ENCODE data around the gene ADAM19. TPM values are rescaled to one million over a fixed set of nuclear protein-coding genes. Genes with fewer than 3 reads are reported as not detected.

Gene ADAM19
- polyA plus RNA-seq, 2 donors: 2.1 to 2.3 TPM

DNA sequence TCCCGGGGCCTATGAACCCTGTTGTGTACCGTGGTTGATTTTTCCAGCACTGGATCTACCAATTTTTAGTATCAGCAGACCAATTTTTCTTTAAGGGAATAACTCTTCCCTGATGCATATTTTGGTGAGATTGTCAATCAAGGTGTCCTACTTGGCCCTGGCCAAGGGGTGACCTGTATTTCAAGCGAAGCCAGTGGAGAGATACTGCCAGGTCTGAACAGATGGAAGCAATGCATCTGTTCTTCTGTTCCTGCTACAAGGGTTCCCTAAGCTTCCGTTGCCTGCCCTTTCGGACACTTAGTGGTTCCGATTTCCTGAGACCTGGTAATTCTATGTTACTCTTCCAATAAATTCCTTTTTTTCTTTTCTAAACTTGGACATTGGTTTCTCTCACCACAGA is 37.3 kb downstream of the ADAM19 start:
- 86 to 94% methylated on average over 6 of the region's 6 CpGs for WGBS, 2 donors
- H3K27me3 ChIP-seq (ENCODE audit: control insufficient read depth in 1 of 2, insufficient read depth in 2 of 2, low read length in 2 of 2): no peaks in the 10 kb centered on the region
- H3K9me3 ChIP-seq (ENCODE audit: control insufficient read depth in 2 of 2, insufficient read depth in 1 of 2, low read depth in 1 of 2, low read length in 1 of 2): no peaks in the 10 kb centered on the region
- peaks cover 0 to 2% of the 10 kb centered on the region in 2 donors for H3K4me1 ChIP-seq (ENCODE audit: control insufficient read depth in 2 of 2, insufficient read depth in 2 of 2, low read length in 1 of 2)
- H3K4me3 ChIP-seq (ENCODE audit: low read depth in 1 of 2, low read length in 2 of 2): no peak overlapping the region
- H3K27ac ChIP-seq (ENCODE audit: low read depth in 2 of 2, low read length in 1 of 2): no peak overlapping the region
- H3K36me3 ChIP-seq (ENCODE audit: control insufficient read depth in 2 of 2, insufficient read depth in 2 of 2, low read length in 1 of 2): peaks cover 0 to 4% of the 10 kb centered on the region in 2 donors

DNA sequence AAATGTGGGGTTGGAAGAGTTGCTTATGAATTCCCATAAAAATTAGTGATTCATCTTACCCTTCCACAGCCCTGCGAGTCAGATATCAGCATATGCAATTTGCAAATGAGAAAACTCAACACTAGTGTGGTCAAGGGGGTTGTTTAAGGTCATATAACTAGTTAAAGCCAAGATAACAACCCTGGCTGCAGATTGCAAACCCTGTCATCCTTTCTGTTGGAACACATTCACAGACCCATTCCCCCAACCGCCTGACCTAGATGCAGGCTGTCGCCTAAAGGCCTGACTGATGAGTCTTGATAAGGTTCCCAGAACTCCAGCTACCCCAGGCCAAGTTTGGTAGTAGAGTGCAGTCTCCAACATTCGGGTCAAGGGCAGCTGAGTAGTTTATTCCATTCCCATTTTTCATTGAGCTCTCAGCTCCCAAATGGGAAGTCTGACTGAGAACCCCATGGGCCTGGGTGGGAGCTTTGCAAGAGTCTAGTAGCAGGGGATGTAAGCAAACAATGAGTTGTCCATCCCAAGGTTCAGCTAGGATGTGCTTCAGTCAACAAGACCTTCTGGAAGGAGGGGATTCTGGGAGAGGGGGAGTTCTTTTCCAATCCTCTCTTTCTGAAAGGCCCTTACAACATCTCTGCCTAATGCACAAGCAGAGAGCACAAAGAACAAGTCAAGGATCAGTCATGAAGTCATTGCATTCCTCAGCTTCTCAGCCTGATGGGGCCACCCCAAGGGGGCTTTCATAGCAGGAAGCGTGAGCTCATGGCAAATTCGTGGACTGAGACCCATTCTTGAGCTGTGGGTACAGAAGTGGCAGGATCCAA is 40.3 kb downstream of the ADAM19 start:
- H3K27ac ChIP-seq (ENCODE audit: low read depth in 2 of 2, low read length in 1 of 2): peak overlapping the region; percentile 45 to 50
- H3K27me3 ChIP-seq (ENCODE audit: control insufficient read depth in 1 of 2, insufficient read depth in 2 of 2, low read length in 2 of 2): no peaks in the 10 kb centered on the region
- H3K9me3 ChIP-seq (ENCODE audit: control insufficient read depth in 2 of 2, insufficient read depth in 1 of 2, low read depth in 1 of 2, low read length in 1 of 2): no peaks in the 10 kb centered on the region
- WGBS, 2 donors: 55 to 63% methylated on average over 6 of the region's 6 CpGs
- no peak overlapping the region for H3K4me3 ChIP-seq (ENCODE audit: low read depth in 1 of 2, low read length in 2 of 2)
- peaks cover 0 to 8% of the 10 kb centered on the region in 2 donors for H3K4me1 ChIP-seq (ENCODE audit: control insufficient read depth in 2 of 2, insufficient read depth in 2 of 2, low read length in 1 of 2)
- H3K36me3 ChIP-seq (ENCODE audit: control insufficient read depth in 2 of 2, insufficient read depth in 2 of 2, low read length in 1 of 2): peaks cover 0 to 4% of the 10 kb centered on the region in 2 donors

DNA sequence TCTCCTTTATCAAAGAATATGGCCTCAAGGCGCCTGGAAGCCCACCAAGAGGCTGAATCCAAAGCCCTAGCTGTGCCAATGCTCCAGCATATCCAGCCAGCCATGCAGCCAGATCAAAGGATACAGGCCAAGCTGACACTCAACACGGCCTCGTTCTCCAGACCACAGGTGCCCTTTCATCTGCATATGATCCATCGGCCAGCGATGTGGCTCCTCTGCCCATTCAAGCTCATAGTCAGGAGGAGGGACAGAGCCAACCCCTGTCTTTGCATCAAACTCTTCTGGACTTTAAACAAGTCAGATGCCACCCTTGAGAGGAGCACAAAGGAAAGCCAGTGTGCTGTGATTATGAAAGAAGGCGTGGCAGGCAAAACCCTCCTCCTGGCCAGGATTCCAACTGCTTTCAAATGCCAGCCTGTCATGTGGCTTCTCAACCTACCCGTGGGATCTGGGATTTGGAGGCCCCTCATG is 42.5 kb downstream of the ADAM19 start:
- Histone ChIP-seq H3K4me3 (ENCODE audit: low read depth in 1 of 2, low read length in 2 of 2) (no peak overlapping the region), H3K4me1 (ENCODE audit: control insufficient read depth in 2 of 2, insufficient read depth in 2 of 2, low read length in 1 of 2) (peaks cover 0 to 12% of the 10 kb centered on the region in 2 donors), H3K27me3 (ENCODE audit: control insufficient read depth in 1 of 2, insufficient read depth in 2 of 2, low read length in 2 of 2) (no peaks in the 10 kb centered on the region), H3K9me3 (ENCODE audit: control insufficient read depth in 2 of 2, insufficient read depth in 1 of 2, low read depth in 1 of 2, low read length in 1 of 2) (no peaks in the 10 kb centered on the region), H3K36me3 (ENCODE audit: control insufficient read depth in 2 of 2, insufficient read depth in 2 of 2, low read length in 1 of 2) (peaks cover 0 to 4% of the 10 kb centered on the region in 2 donors), H3K27ac (ENCODE audit: low read depth in 2 of 2, low read length in 1 of 2) (peak overlapping the region; percentile 19 to 67)
- WGBS, 2 donors: 38 to 65% methylated on average over 7 of the region's 7 CpGs

DNA sequence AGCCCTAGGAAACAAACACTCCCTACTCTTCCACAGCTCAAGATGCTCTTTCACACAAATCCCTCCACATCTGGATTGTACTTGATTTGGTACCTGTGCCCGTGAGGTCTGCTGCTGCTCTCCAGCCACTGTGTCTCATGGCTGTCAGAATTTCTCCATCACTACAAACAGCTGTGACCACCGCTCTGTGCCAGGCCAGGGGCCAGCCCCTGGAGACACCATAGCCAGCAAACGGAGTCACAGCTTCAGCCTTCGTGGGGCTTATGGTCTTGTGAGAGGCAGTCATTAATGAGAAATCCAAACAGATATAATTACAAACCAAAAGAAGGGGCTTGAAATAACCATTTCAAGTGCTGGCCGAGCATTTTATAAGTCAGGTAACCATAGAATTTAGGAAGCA is 43.6 kb downstream of the ADAM19 start:
- Histone ChIP-seq H3K9me3 (ENCODE audit: control insufficient read depth in 2 of 2, insufficient read depth in 1 of 2, low read depth in 1 of 2, low read length in 1 of 2) (no peaks in the 10 kb centered on the region), H3K4me3 (ENCODE audit: low read depth in 1 of 2, low read length in 2 of 2) (no peak overlapping the region), H3K36me3 (ENCODE audit: control insufficient read depth in 2 of 2, insufficient read depth in 2 of 2, low read length in 1 of 2) (peaks cover 0 to 4% of the 10 kb centered on the region in 2 donors), H3K4me1 (ENCODE audit: control insufficient read depth in 2 of 2, insufficient read depth in 2 of 2, low read length in 1 of 2) (peaks cover 0 to 12% of the 10 kb centered on the region in 2 donors), H3K27me3 (ENCODE audit: control insufficient read depth in 1 of 2, insufficient read depth in 2 of 2, low read length in 2 of 2) (no peaks in the 10 kb centered on the region), H3K27ac (ENCODE audit: low read depth in 2 of 2, low read length in 1 of 2) (no peak overlapping the region)
- WGBS, 2 donors: 86 to 88% methylated on average over 5 of the region's 5 CpGs

GRCh38 chr5:157530226-157530972 is 45.2 kb downstream of the ADAM19 start:
- WGBS, 2 donors: 90 to 94% methylated on average over 13 of the region's 13 CpGs
- H3K27me3 ChIP-seq (ENCODE audit: control insufficient read depth in 1 of 2, insufficient read depth in 2 of 2, low read length in 2 of 2): no peaks in the 10 kb centered on the region
- no peaks in the 10 kb centered on the region for H3K36me3 ChIP-seq (ENCODE audit: control insufficient read depth in 2 of 2, insufficient read depth in 2 of 2, low read length in 1 of 2)
- H3K9me3 ChIP-seq (ENCODE audit: control insufficient read depth in 2 of 2, insufficient read depth in 1 of 2, low read depth in 1 of 2, low read length in 1 of 2): no peaks in the 10 kb centered on the region
- H3K4me1 ChIP-seq (ENCODE audit: control insufficient read depth in 2 of 2, insufficient read depth in 2 of 2, low read length in 1 of 2): peaks cover 0 to 12% of the 10 kb centered on the region in 2 donors
- no peak overlapping the region for H3K27ac ChIP-seq (ENCODE audit: low read depth in 2 of 2, low read length in 1 of 2)
- H3K4me3 ChIP-seq (ENCODE audit: low read depth in 1 of 2, low read length in 2 of 2): no peak overlapping the region

DNA sequence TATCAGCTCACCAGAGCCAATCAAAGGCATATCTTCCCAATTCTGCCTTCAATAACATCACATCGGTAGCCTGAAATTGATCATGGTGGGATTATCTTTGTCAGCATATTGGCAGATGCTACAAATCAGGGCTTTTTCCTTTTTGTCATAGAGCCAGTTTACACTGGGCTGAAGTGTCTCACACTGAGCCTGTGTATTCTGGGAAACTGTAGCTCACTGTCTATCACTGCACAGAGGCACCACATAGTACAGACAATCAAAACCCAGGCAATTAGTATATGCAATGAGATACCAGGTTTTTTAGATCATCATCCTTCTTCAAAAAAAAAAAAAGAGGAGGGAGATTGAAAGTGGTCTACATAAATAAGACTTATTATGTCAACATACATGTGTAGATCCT is 46.6 kb downstream of the ADAM19 start:
- Histone ChIP-seq H3K27me3 (ENCODE audit: control insufficient read depth in 1 of 2, insufficient read depth in 2 of 2, low read length in 2 of 2) (no peaks in the 10 kb centered on the region), H3K27ac (ENCODE audit: low read depth in 2 of 2, low read length in 1 of 2) (no peak overlapping the region), H3K4me1 (ENCODE audit: control insufficient read depth in 2 of 2, insufficient read depth in 2 of 2, low read length in 1 of 2) (peaks cover 0 to 12% of the 10 kb centered on the region in 2 donors), H3K4me3 (ENCODE audit: low read depth in 1 of 2, low read length in 2 of 2) (no peak overlapping the region), H3K36me3 (ENCODE audit: control insufficient read depth in 2 of 2, insufficient read depth in 2 of 2, low read length in 1 of 2) (no peaks in the 10 kb centered on the region), H3K9me3 (ENCODE audit: control insufficient read depth in 2 of 2, insufficient read depth in 1 of 2, low read depth in 1 of 2, low read length in 1 of 2) (no peaks in the 10 kb centered on the region)
- 58 to 64% methylated on average over 1 of the region's 1 CpG for WGBS, 2 donors

- peak overlapping the region in 1 of 2 donors; percentile 27 for H3K27ac ChIP-seq (ENCODE audit: low read depth in 2 of 2, low read length in 1 of 2)
- peaks cover 0 to 8% of the 10 kb centered on the region in 2 donors for H3K4me1 ChIP-seq (ENCODE audit: control insufficient read depth in 2 of 2, insufficient read depth in 2 of 2, low read length in 1 of 2)
- WGBS, 2 donors: 48 to 67% methylated on average over 9 of the region's 9 CpGs
- H3K4me3 ChIP-seq (ENCODE audit: low read depth in 1 of 2, low read length in 2 of 2): no peak overlapping the region
- H3K9me3 ChIP-seq (ENCODE audit: control insufficient read depth in 2 of 2, insufficient read depth in 1 of 2, low read depth in 1 of 2, low read length in 1 of 2): no peaks in the 10 kb centered on the region
- H3K36me3 ChIP-seq (ENCODE audit: control insufficient read depth in 2 of 2, insufficient read depth in 2 of 2, low read length in 1 of 2): no peaks in the 10 kb centered on the region
- no peaks in the 10 kb centered on the region for H3K27me3 ChIP-seq (ENCODE audit: control insufficient read depth in 1 of 2, insufficient read depth in 2 of 2, low read length in 2 of 2)
Measured at GRCh38 chr5:157528036-157528632, 47.4 kb downstream of the ADAM19 start.

- H3K4me3 ChIP-seq (ENCODE audit: low read depth in 1 of 2, low read length in 2 of 2): no peak overlapping the region
- no peaks in the 10 kb centered on the region for H3K36me3 ChIP-seq (ENCODE audit: control insufficient read depth in 2 of 2, insufficient read depth in 2 of 2, low read length in 1 of 2)
- H3K9me3 ChIP-seq (ENCODE audit: control insufficient read depth in 2 of 2, insufficient read depth in 1 of 2, low read depth in 1 of 2, low read length in 1 of 2): no peaks in the 10 kb centered on the region
- WGBS, 2 donors: 86 to 87% methylated on average over 4 of the region's 4 CpGs
- peak overlapping the region in 1 of 2 donors; percentile 45 for H3K27ac ChIP-seq (ENCODE audit: low read depth in 2 of 2, low read length in 1 of 2)
- no peaks in the 10 kb centered on the region for H3K27me3 ChIP-seq (ENCODE audit: control insufficient read depth in 1 of 2, insufficient read depth in 2 of 2, low read length in 2 of 2)
- H3K4me1 ChIP-seq (ENCODE audit: control insufficient read depth in 2 of 2, insufficient read depth in 2 of 2, low read length in 1 of 2): peaks cover 0 to 4% of the 10 kb centered on the region in 2 donors
Measured at GRCh38 chr5:157524887-157525286, 50.7 kb downstream of the ADAM19 start.

DNA sequence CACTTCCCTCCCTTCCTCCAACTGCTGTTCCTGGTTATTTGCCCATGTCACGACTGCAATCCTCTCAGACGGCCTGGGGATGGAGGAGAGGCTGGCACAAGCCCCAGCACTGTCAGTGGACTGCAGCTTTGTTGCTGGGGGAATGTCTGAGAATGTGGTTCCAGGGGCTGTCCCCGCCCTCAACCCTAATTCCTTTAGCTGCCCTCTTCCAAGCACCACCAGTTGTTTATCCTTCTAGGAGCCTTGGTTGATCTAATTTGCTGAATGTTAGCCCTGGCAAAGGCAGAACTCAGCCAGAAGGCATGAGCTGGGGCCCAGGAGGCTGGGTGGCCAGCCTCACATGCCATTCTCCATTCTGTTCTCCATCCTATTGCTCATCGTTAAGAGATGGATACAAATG is 51.6 kb downstream of the ADAM19 start:
- H3K4me3 ChIP-seq (ENCODE audit: low read depth in 1 of 2, low read length in 2 of 2): no peak overlapping the region
- no peaks in the 10 kb centered on the region for H3K36me3 ChIP-seq (ENCODE audit: control insufficient read depth in 2 of 2, insufficient read depth in 2 of 2, low read length in 1 of 2)
- WGBS, 2 donors: 64 to 81% methylated on average over 4 of the region's 4 CpGs
- no peaks in the 10 kb centered on the region for H3K27me3 ChIP-seq (ENCODE audit: control insufficient read depth in 1 of 2, insufficient read depth in 2 of 2, low read length in 2 of 2)
- peak overlapping the region in 1 of 2 donors; percentile 53 for H3K27ac ChIP-seq (ENCODE audit: low read depth in 2 of 2, low read length in 1 of 2)
- peaks cover 0 to 4% of the 10 kb centered on the region in 2 donors for H3K4me1 ChIP-seq (ENCODE audit: control insufficient read depth in 2 of 2, insufficient read depth in 2 of 2, low read length in 1 of 2)
- no peaks in the 10 kb centered on the region for H3K9me3 ChIP-seq (ENCODE audit: control insufficient read depth in 2 of 2, insufficient read depth in 1 of 2, low read depth in 1 of 2, low read length in 1 of 2)

Data from esophagus (tissue), 2 donors.